Prostate gland (tissue), 2 donors: ENCODE measurements around the gene XCR1. TPM values are rescaled to one million over a fixed set of nuclear protein-coding genes. Genes with fewer than 3 reads are reported as not detected.

Experiments used
- DNase-seq: peaks from one replicate; pipeline ENCODE4 v3.0.0-alpha.2; 2019; ENCODE audit warnings: low spot score
- H3K27ac ChIP-seq, 2 donors: fragments of 200-600 bp; sonication (generic); 2 replicates each; pipeline ENCODE4 v1.5.1; 2017 to 2019
- H3K27me3 ChIP-seq: fragments of 200-600 bp; sonication (generic); replicated peaks from 2 replicates; pipeline ENCODE4 v1.5.1; 2019; ENCODE audit not compliant: insufficient read depth
- H3K36me3 ChIP-seq, 2 donors: fragments of 200-600 bp; sonication (generic); 1 replicate in 1 of 2; 2 replicates in 1 of 2; pipeline versions ENCODE4 v1.5.1 to v1.8.1; 2017 to 2019
- H3K4me1 ChIP-seq: fragments of 200-600 bp; sonication (generic); replicated peaks from 2 replicates; pipeline ENCODE4 v1.5.1; 2019
- H3K4me3 ChIP-seq, 2 donors: fragments of 200-600 bp; sonication (generic); 2 replicates each; pipeline ENCODE4 v1.5.1; 2017 to 2019
- H3K9me3 ChIP-seq: fragments of 200-600 bp; sonication (generic); 2 replicates; pipeline ENCODE4 v1.5.1; 2017
- POLR2A ChIP-seq: fragments of 450-650 bp; IDR thresholded peaks from one replicate; pipeline ENCODE4 v1.6.1; 2016; ENCODE audit warnings: antibody characterized with exemption, mild to moderate bottlenecking
- POLR2AphosphoS5 ChIP-seq: sonication (generic); formaldehyde crosslinking; IDR thresholded peaks from one replicate; pipeline ENCODE4 v1.6.1; 2017; ENCODE audit warnings: antibody characterized with exemption
- WGBS: methylation state at CpG from one replicate; pipeline ENCODE4 v1.1.5; 2018; 5-methylcytosine and 5-hydroxymethylcytosine counted together
- intact Hi-C: fragments of 100-400 bp; cut with DNase I; formaldehyde crosslinking; loops from one replicate; pipeline ENCODE4 v1.14.2; 2022
- total RNA-seq, 2 donors: library from RNA; depleted of rRNA; stranded (reverse); fragments of >200 nt; gene quantifications; one replicate each; pipeline ENCODE4 v1.1.0, GENCODE V29; 2016
- TF ChIP-seq, protein P1 (sequence below), 4 experiments: fragments of 200-600 bp in 2 of 4; fragments of 450-650 bp in 2 of 4; sonication (generic) in 2 of 4; IDR thresholded peaks; 1 replicate in 3 of 4; 2 replicates in 1 of 4; pipeline ENCODE4 v1.5.1; 2016 to 2019; ENCODE audit warnings: antibody characterized with exemption in 4 of 4, mild to moderate bottlenecking in 2 of 4, moderate library complexity in 2 of 4

XCR1 gene
- total RNA-seq, 2 donors from 2014 or later, result not detected

DNA sequence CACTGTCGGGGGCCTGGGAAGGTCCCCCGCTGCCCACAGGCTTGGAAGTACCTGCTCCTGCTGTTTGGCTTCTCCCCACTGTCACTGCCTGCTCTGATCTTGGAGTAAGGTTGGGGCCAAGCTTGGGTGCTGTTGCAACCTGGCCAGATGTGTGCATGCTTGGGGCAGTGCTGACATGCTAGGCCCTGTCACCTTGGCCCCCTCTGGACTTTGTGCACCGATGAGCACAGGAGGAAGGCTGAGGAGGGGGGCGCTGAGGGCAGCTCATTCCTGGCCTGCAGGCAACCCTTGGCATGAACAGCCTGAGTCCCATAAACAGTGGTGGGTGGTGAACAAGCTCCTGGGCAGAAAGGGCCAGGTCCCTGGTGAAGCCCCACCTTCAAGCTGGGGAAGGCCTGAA lies 4.0 kb upstream of the XCR1 start:
- H3K4me1 ChIP-seq, result no peaks in the 10 kb centered on the region
- no peak for TF ChIP-seq POLR2AphosphoS5
- TF ChIP-seq POLR2A, result no peak
- TF ChIP-seq, protein P1, sequence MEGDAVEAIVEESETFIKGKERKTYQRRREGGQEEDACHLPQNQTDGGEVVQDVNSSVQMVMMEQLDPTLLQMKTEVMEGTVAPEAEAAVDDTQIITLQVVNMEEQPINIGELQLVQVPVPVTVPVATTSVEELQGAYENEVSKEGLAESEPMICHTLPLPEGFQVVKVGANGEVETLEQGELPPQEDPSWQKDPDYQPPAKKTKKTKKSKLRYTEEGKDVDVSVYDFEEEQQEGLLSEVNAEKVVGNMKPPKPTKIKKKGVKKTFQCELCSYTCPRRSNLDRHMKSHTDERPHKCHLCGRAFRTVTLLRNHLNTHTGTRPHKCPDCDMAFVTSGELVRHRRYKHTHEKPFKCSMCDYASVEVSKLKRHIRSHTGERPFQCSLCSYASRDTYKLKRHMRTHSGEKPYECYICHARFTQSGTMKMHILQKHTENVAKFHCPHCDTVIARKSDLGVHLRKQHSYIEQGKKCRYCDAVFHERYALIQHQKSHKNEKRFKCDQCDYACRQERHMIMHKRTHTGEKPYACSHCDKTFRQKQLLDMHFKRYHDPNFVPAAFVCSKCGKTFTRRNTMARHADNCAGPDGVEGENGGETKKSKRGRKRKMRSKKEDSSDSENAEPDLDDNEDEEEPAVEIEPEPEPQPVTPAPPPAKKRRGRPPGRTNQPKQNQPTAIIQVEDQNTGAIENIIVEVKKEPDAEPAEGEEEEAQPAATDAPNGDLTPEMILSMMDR (IDR thresholded peaks at IDR 0.05), result no peak
- no peak overlapping the region for H3K27ac ChIP-seq
- no peaks in the 10 kb centered on the region for H3K27me3 ChIP-seq
- 97% methylated on average over 4 of the region's 4 CpGs for WGBS
- H3K9me3 ChIP-seq, result no peaks in the 10 kb centered on the region
- intact Hi-C loops, result no loop called here
- DNase-seq, result no peak
- no peaks in the 10 kb centered on the region for H3K36me3 ChIP-seq
- H3K4me3 ChIP-seq, result no peak overlapping the region

DNA sequence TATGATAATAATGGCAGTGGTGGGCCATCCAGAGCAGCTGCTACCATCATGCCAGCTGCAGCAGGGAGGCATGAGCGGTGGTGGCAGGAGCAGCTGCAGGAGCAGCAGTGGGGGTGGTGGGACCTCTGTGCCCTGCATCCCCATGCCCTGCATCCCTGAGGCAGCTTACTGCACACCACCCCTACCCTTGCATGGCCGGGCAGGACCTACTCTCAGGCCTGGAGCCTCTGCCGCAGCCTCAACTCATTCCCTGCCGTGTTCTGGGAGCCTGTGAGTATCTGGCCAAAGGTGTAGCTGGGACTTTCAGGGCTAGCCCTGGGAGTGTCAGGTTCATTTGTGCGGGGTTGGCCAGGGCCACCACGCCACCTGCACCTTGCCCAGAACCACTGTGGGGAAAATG lies 3.3 kb upstream of the XCR1 start:
- TF ChIP-seq POLR2A (no peak), POLR2AphosphoS5 (no peak)
- TF ChIP-seq, protein P1 (IDR thresholded peaks at IDR 0.05), result no peak
- Histone ChIP-seq H3K36me3 (no peaks in the 10 kb centered on the region), H3K4me1 (no peaks in the 10 kb centered on the region), H3K4me3 (no peak overlapping the region), H3K9me3 (no peaks in the 10 kb centered on the region), H3K27ac (no peak overlapping the region), H3K27me3 (no peaks in the 10 kb centered on the region)
- DNase-seq, result no peak
- intact Hi-C loops, result no loop called here
- 91% methylated on average over 6 of the region's 6 CpGs for WGBS

GRCh38 chr3:46029953-46030543 lies 2.8 kb upstream of the XCR1 start:
- intact Hi-C loops, result no loop called here
- no peak overlapping the region for H3K4me3 ChIP-seq
- no peak for TF ChIP-seq POLR2A
- no peak for TF ChIP-seq POLR2AphosphoS5
- TF ChIP-seq, protein P1 (IDR thresholded peaks at IDR 0.05), result no peak
- H3K27me3 ChIP-seq, result no peaks in the 10 kb centered on the region
- H3K4me1 ChIP-seq, result no peaks in the 10 kb centered on the region
- no peak for DNase-seq
- no peaks in the 10 kb centered on the region for H3K36me3 ChIP-seq
- WGBS, result 36% methylated on average over 1 of the region's 1 CpG
- H3K9me3 ChIP-seq, result no peaks in the 10 kb centered on the region
- no peak overlapping the region for H3K27ac ChIP-seq

DNA sequence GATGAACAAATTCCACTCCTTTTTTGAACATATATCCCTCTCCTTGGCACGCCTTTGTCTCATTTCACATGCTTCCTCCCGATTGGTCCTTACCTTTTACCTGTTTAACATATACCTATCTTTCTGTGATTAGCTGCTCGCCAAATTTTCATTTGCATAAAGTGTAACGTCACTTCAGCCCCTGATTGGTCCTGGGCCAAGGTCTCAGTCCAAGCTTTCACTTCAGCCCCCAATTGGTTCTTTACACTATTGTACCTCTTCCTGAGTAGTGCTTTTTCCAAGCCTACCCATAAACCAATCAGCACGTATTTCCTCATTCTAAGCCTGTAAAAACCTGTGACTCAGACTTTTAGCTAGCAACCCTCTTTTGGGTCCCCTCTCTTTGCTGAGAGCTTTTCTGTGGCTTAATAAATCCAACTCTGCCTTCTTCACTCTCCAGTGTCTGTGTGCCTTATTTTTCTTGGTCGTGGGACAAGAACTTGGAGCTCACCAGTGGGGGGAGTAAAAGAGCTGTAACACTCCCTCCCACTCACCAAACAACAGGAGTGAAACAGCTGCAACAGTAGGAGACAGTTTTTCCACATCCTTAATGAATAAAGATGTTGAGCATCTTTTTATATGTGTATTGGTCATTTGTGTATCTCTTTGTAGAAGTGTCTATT lies 584 bp upstream of the XCR1 start:
- no peaks in the 10 kb centered on the region for H3K27me3 ChIP-seq
- WGBS, result 87% methylated on average over 6 of the region's 6 CpGs

More for the DNA sequence above, 584 bp upstream of the XCR1 start:
- TF ChIP-seq POLR2AphosphoS5 (no peak), POLR2A (no peak)
- TF ChIP-seq, protein P1 (IDR thresholded peaks at IDR 0.05), result no peak
- Histone ChIP-seq H3K36me3 (no peaks in the 10 kb centered on the region), H3K27ac (no peak overlapping the region), H3K9me3 (no peaks in the 10 kb centered on the region), H3K4me3 (no peak overlapping the region), H3K4me1 (no peaks in the 10 kb centered on the region)
- no peak for DNase-seq
- intact Hi-C loops, result no loop called here
